GM21529 (cell line): ENCODE data around the gene KRTDAP.

Experiments
- ATAC-seq: cut with Tn5 transposase; IDR thresholded peaks from one replicate; pipeline ENCODE4 v1.9.1; 2021; ENCODE audit not compliant: unreplicated experiment

The KRTDAP gene

GRCh38 chr19:35490364-35490763, at the start of gene KRTDAP:
Gene KRTDAP, minus strand, starts transcription at chr19:35490464. Its CDS starts 22 bp downstream, at chr19:35490442.
- no peak for ATAC-seq

- ATAC-seq = no peak
These were observed 49.6 kb upstream of the KRTDAP start for GRCh38 chr19:35539850-35540249.

- no peak for ATAC-seq
These were observed 49.0 kb upstream of the KRTDAP start for GRCh38 chr19:35539314-35539713.

GRCh38 chr19:35534803-35535480, 44.7 kb upstream of the KRTDAP start:
- no peak for ATAC-seq

GRCh38 chr19:35533822-35534392, 43.6 kb upstream of the KRTDAP start:
- no peak for ATAC-seq

- no peak for ATAC-seq
These were observed 43.0 kb upstream of the KRTDAP start, which contains the start of gene GAPDHS for GRCh38 chr19:35533201-35533821. Gene GAPDHS, plus strand, starts transcription at chr19:35533456. Its CDS starts 72 bp downstream, at chr19:35533528.

- ATAC-seq = no peak
These were observed 41.0 kb upstream of the KRTDAP start for GRCh38 chr19:35531291-35531690.

GRCh38 chr19:35529241-35530218, 39.3 kb upstream of the KRTDAP start:
- ATAC-seq = no peak

- no peak for ATAC-seq
These were observed 38.2 kb upstream of the KRTDAP start, which contains the start of gene SBSN for GRCh38 chr19:35528218-35529038. Gene SBSN, minus strand, starts transcription at chr19:35528311. Its CDS starts 30 bp downstream, at chr19:35528281.

GRCh38 chr19:35525873-35526272, 35.6 kb upstream of the KRTDAP start:
- ATAC-seq = no peak

GRCh38 chr19:35524181-35524837, 34.0 kb upstream of the KRTDAP start:
- ATAC-seq = no peak

GRCh38 chr19:35522745-35523327, 32.6 kb upstream of the KRTDAP start:
- no peak for ATAC-seq

GRCh38 chr19:35521124-35521743, 31.0 kb upstream of the KRTDAP start:
- no peak for ATAC-seq

- no peak for ATAC-seq
These were observed 29.0 kb upstream of the KRTDAP start for GRCh38 chr19:35519291-35519690.

- no peak for ATAC-seq
These were observed 28.0 kb upstream of the KRTDAP start for GRCh38 chr19:35518313-35518712.

- no peak for ATAC-seq
These were observed 27.1 kb upstream of the KRTDAP start for GRCh38 chr19:35517342-35517741.

- no peak for ATAC-seq
These were observed 26.0 kb upstream of the KRTDAP start for GRCh38 chr19:35516310-35516709.

GRCh38 chr19:35514282-35514809, 24.1 kb upstream of the KRTDAP start:
- ATAC-seq = no peak
